Naive thymus-derived CD8-positive, alpha-beta T cell (primary cell): ENCODE results near the gene SPRY2. TPM values are rescaled to one million over a fixed set of nuclear protein-coding genes. Genes with fewer than 3 reads are reported as not detected.
A peak's percentile ranks its signal among the peaks of the same experiment; 100 is the strongest.

Experiments
- ATAC-seq, 2 donors: fragments of 150-1000 bp; cut with Tn5 transposase in 1 of 2; sonication (Bioruptor Pico), chemical (Tn5 transposase) in 1 of 2; 1 replicate in 1 of 2; 2 replicates in 1 of 2; pipeline ENCODE4 v1.10.0; 2021; ENCODE audit warnings: mild to moderate bottlenecking in 2 of 2, moderate library complexity in 2 of 2
- POLR2A ChIA-PET: fragments of 350-600 bp; sonication (Branson Sonifier 250); formaldehyde crosslinking; loops from one replicate; lab custom pipeline; 2021; ENCODE audit warnings: antibody characterized with exemption; lab: Charles Lee
- DNase-seq, 10 donors: peaks; one replicate each; pipeline versions ENCODE4 v3.0.0 to v3.0.0-alpha.2; 2020 to 2022
- H3K27ac Mint-ChIP-seq, 10 donors: one replicate each; pipeline ENCODE4 v1.8.0; 2020 to 2022; ENCODE audit warnings: mild to moderate bottlenecking in 10 of 10, mixed read lengths in 10 of 10, moderate library complexity in 4 of 10, inconsistent platforms in 1 of 10
- H3K27me3 Mint-ChIP-seq, 5 donors: one replicate each; pipeline ENCODE4 v1.8.0; 2021 to 2022; ENCODE audit warnings: mixed read lengths in 5 of 5
- H3K36me3 Mint-ChIP-seq, 3 donors: one replicate each; pipeline ENCODE4 v1.8.0; 2020 to 2022; ENCODE audit warnings: mixed read lengths in 3 of 3, mild to moderate bottlenecking in 2 of 3, inconsistent platforms in 1 of 3
- H3K4me1 Mint-ChIP-seq, 4 donors: one replicate each; pipeline ENCODE4 v1.8.0; 2021 to 2022; ENCODE audit warnings: mixed read lengths in 4 of 4
- H3K4me3 Mint-ChIP-seq, 10 donors: one replicate each; pipeline ENCODE4 v1.8.0; 2020 to 2022; ENCODE audit warnings: mild to moderate bottlenecking in 10 of 10, mixed read lengths in 10 of 10, moderate library complexity in 6 of 10, inconsistent platforms in 1 of 10
- H3K9me3 Mint-ChIP-seq, 9 donors: one replicate each; pipeline ENCODE4 v1.8.0; 2020 to 2022; ENCODE audit warnings: mixed read lengths in 9 of 9, mild to moderate bottlenecking in 3 of 9, inconsistent platforms in 1 of 9, moderate library complexity in 1 of 9
- polyA plus RNA-seq, 3 donors: library from polyadenylated mRNA; unstranded; fragments of 300-500 nt; fragmentation: Illumina TruSeq; gene quantifications; one replicate each; pipeline ENCODE4 v1.2.3, GENCODE V29; 2021
- total RNA-seq, 8 experiments: library from RNA in 2 of 8; stranded (reverse) in 2 of 8; gene quantifications; one replicate each; pipeline ENCODE4 v1.2.3 and lab custom pipeline; 2021 to 2026

SPRY2 gene
- total and polyA plus RNA-seq, 5 experiments from 2014 or later, result 0.41 to 0.72 (median 0.52) TPM; not detected in 1

DNA sequence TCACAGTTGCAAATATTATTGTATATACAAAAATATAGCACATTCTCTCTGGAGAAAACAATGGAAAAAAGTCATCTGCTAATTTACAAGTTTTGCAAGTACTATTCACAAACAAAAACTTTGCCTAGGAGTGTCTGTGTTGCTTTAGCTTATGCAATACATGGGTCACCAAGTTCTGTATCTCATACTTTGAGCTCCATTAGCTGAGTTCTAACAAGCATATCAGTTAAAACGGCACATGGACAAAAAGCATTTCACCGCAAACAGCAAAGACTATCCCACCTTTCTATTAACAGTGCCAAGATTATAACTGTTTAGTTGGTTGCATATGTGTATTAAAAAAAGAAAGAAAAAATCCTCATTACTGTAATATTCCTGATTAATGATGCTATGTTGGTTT lies 4.6 kb downstream of the SPRY2 start:
- peaks cover 0 to 5% (median 4%) of the 10 kb centered on the region in 4 donors for H3K4me1 Mint-ChIP-seq
- peak overlapping the region in 1 of 10 donors; percentile 54 for H3K27ac Mint-ChIP-seq
- H3K9me3 Mint-ChIP-seq, result peaks cover 0 to 3% (median 0%) of the 10 kb centered on the region in 9 donors
- peaks cover 5 to 28% (median 7%) of the 10 kb centered on the region in 5 donors for H3K27me3 Mint-ChIP-seq
- POLR2A ChIA-PET, result no interaction called here
- no peak for DNase-seq
- ATAC-seq, result no peak
- H3K4me3 Mint-ChIP-seq, result peak overlapping the region in 1 of 10 donors; percentile 58
- peaks cover 0 to 3% (median 2%) of the 10 kb centered on the region in 3 donors for H3K36me3 Mint-ChIP-seq

- H3K27me3 Mint-ChIP-seq, result peaks cover 2 to 28% (median 4%) of the 10 kb centered on the region in 5 donors
- H3K4me3 Mint-ChIP-seq, result no peak overlapping the region
- no peaks in the 10 kb centered on the region for H3K4me1 Mint-ChIP-seq
- no peaks in the 10 kb centered on the region for H3K36me3 Mint-ChIP-seq
- POLR2A ChIA-PET, result no interaction called here
- H3K9me3 Mint-ChIP-seq, result peaks cover 0 to 3% (median 0%) of the 10 kb centered on the region in 9 donors
- ATAC-seq (no peak), DNase-seq (no peak)
- no peak overlapping the region for H3K27ac Mint-ChIP-seq
These were observed 6.2 kb downstream of the SPRY2 start for GRCh38 chr13:80334597-80335260.

DNA sequence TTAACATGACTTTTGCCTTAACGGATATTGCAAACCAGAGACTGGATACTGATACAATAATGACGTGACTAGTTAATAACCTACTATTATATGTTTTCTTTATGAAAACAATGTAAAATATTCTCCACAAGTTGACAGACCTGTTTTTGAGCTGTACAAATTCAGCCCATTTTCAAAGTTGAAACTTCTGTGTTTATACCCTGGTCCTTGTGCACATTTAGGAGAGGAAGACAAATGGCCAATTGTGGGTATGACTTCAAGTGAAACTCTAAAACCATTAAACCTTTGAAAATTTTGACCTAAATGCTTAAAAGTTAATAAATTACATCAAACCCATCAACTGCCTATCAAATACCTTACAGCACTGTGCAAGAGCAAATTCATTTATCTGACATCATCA lies 8.9 kb downstream of the SPRY2 start:
- H3K4me3 Mint-ChIP-seq, result no peak overlapping the region
- POLR2A ChIA-PET, result no interaction called here
- H3K27ac Mint-ChIP-seq, result no peak overlapping the region

DNA sequence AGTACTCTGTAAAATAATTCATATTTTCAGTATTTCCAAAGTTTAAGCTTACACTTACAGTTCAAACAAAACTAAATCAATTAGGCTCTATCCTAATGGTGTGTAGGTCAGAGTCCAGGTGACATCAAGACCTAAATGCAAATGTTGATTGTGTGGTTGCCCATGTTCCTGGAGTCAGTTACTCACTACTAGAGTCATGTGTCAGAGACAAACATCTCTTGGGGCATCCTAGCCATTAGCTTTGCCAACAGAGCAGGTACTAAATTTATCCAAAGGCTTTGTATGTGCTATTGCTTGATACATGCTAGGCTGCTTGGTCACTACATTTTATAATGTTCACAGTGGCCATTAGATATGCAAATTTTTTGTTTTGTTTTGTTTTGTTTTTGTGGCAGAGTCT lies 11.7 kb downstream of the SPRY2 start:
- Mint-ChIP-seq H3K9me3 (peaks cover 0 to 1% (median 0%) of the 10 kb centered on the region in 9 donors), H3K36me3 (no peaks in the 10 kb centered on the region), H3K4me1 (no peaks in the 10 kb centered on the region), H3K27me3 (peaks cover 0 to 12% (median 2%) of the 10 kb centered on the region in 5 donors), H3K4me3 (no peak overlapping the region), H3K27ac (no peak overlapping the region)
- ATAC-seq (no peak), DNase-seq (no peak)
- POLR2A ChIA-PET, result no interaction called here

More for the DNA sequence above, 8.9 kb downstream of the SPRY2 start:
- H3K9me3 Mint-ChIP-seq, result peaks cover 0 to 3% (median 0%) of the 10 kb centered on the region in 9 donors
- DNase-seq (no peak), ATAC-seq (no peak)
- H3K36me3 Mint-ChIP-seq, result no peaks in the 10 kb centered on the region
- no peaks in the 10 kb centered on the region for H3K4me1 Mint-ChIP-seq
- H3K27me3 Mint-ChIP-seq, result peaks cover 2 to 19% (median 5%) of the 10 kb centered on the region in 5 donors

DNA sequence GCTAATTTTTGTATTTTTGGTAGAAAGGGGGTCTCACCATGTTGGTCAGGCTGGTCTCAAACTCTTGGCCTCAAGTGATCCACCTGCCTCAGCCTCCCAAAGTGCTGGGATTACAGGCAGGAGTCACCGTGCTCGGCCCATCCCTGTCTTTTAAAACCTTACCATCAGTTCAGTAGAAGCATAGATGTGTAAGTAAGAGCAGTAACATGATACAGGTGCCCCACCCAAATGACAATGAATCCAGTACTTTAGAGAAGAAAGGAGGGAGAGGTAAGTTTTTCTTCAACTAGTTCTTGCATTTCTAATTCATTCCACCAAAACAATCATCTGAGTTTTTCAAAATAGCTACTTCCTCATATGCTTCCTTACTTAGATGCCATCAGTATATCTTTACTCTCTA lies 21.9 kb downstream of the SPRY2 start:
- peaks cover 0 to 6% (median 2%) of the 10 kb centered on the region in 5 donors for H3K27me3 Mint-ChIP-seq
- POLR2A ChIA-PET, result no interaction called here
- H3K4me1 Mint-ChIP-seq, result no peaks in the 10 kb centered on the region
- H3K9me3 Mint-ChIP-seq, result peaks cover 0 to 4% (median 0%) of the 10 kb centered on the region in 9 donors
- H3K36me3 Mint-ChIP-seq, result no peaks in the 10 kb centered on the region
- no peak for DNase-seq
- H3K4me3 Mint-ChIP-seq, result no peak overlapping the region
- ATAC-seq, result no peak
- H3K27ac Mint-ChIP-seq, result no peak overlapping the region

DNA sequence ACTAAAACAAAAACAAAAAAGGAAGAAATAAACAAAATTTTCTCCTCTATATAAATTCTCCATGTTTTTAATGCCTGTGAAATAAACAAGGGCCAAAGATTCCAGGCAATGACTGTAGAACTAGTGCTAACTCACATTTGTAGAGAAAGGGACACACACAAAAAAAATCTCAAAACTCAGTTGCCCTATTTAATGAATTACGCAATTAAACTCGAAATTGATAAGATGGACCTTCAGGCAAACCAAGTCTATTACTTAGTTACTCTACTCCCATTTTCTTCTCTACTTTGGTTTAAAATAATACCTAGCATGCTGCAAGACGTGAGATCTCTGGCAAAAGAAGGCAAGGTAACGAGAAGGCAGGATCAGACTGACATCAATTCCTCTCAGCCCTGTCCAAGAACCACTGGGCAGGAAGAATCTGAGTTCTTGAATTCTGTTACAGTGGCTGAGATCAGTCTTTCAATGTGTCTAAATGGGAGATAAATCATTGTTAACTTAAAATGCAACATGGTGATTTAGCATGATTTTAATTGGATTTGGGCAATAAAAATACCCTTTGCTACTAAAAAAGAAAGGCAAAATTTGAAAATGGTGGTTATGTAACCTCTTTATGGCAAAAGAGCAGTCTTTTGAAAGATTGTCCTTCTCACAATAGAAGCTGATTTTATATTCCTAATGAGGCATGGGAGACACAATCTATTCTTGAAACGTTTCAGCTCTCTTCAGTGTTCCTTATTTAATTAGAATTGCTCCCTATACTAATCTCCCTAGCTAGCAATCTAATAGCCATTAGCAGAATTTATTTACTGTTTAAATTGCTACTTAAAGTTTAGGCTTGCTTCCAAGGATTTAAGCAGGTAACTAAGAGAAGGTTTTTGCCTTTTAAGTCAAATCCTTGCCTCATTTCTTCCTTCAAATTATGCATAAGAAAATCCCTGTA lies 25.9 kb downstream of the SPRY2 start:
- Mint-ChIP-seq H3K9me3 (peaks cover 0 to 2% (median 0%) of the 10 kb centered on the region in 9 donors), H3K4me1 (no peaks in the 10 kb centered on the region), H3K27me3 (peaks cover 0 to 3% (median 0%) of the 10 kb centered on the region in 5 donors), H3K27ac (no peak overlapping the region), H3K4me3 (no peak overlapping the region), H3K36me3 (no peaks in the 10 kb centered on the region)
- POLR2A ChIA-PET, result no interaction called here
- DNase-seq (no peak), ATAC-seq (no peak)

GRCh38 chr13:80313668-80314256 lies 27.2 kb downstream of the SPRY2 start:
- H3K4me1 Mint-ChIP-seq, result no peaks in the 10 kb centered on the region
- no peaks in the 10 kb centered on the region for H3K9me3 Mint-ChIP-seq
- no peaks in the 10 kb centered on the region for H3K36me3 Mint-ChIP-seq
- no peak for DNase-seq
- H3K27ac Mint-ChIP-seq, result no peak overlapping the region
- no peak overlapping the region for H3K4me3 Mint-ChIP-seq
- H3K27me3 Mint-ChIP-seq, result peaks cover 0 to 3% (median 0%) of the 10 kb centered on the region in 5 donors
- POLR2A ChIA-PET, result no interaction called here
- no peak for ATAC-seq

- H3K9me3 Mint-ChIP-seq, result no peaks in the 10 kb centered on the region
- H3K27me3 Mint-ChIP-seq, result peaks cover 0 to 3% (median 0%) of the 10 kb centered on the region in 5 donors
- no peak for ATAC-seq
- H3K36me3 Mint-ChIP-seq, result no peaks in the 10 kb centered on the region
- no peak overlapping the region for H3K4me3 Mint-ChIP-seq
- H3K4me1 Mint-ChIP-seq, result no peaks in the 10 kb centered on the region
- POLR2A ChIA-PET, result no interaction called here
- DNase-seq, result no peak
- no peak overlapping the region for H3K27ac Mint-ChIP-seq
These were observed 28.0 kb downstream of the SPRY2 start for GRCh38 chr13:80312967-80313366.

GRCh38 chr13:80312012-80312704 lies 28.8 kb downstream of the SPRY2 start:
- Mint-ChIP-seq H3K4me1 (no peaks in the 10 kb centered on the region), H3K27me3 (peaks cover 0 to 3% (median 0%) of the 10 kb centered on the region in 5 donors), H3K36me3 (no peaks in the 10 kb centered on the region), H3K27ac (no peak overlapping the region), H3K9me3 (no peaks in the 10 kb centered on the region), H3K4me3 (no peak overlapping the region)
- ATAC-seq (no peak), DNase-seq (no peak)
- POLR2A ChIA-PET, result no interaction called here

DNA sequence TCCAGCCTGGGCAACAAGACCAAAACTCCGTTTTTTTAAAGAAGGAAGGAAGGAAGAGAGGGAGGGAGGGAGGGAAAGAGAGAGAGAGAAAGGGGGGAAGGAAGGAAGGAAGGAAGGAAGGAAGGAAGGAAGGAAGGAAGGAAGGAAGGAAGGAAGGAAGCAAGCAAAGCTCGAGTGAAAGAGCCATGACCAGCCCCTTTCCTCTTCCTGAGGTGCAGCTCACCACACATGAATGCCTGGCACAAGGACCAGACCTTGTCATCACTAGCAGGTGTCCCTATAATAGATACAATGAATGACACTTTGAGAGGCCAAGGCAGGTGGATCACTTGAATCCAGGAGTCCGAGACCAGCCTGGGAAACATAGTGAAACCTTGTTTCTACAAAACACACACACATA lies 31.0 kb downstream of the SPRY2 start:
- Mint-ChIP-seq H3K9me3 (no peaks in the 10 kb centered on the region), H3K27ac (no peak overlapping the region), H3K36me3 (no peaks in the 10 kb centered on the region), H3K27me3 (peaks cover 0 to 3% (median 0%) of the 10 kb centered on the region in 5 donors), H3K4me3 (no peak overlapping the region), H3K4me1 (no peaks in the 10 kb centered on the region)
- DNase-seq (no peak), ATAC-seq (no peak)
- POLR2A ChIA-PET, result no interaction called here

GRCh38 chr13:80307401-80307987 lies 33.4 kb downstream of the SPRY2 start:
- Mint-ChIP-seq H3K36me3 (no peaks in the 10 kb centered on the region), H3K27ac (no peak overlapping the region), H3K27me3 (peaks cover 0 to 4% (median 0%) of the 10 kb centered on the region in 5 donors), H3K9me3 (peaks cover 0 to 3% (median 0%) of the 10 kb centered on the region in 9 donors), H3K4me1 (no peaks in the 10 kb centered on the region), H3K4me3 (no peak overlapping the region)
- ATAC-seq (no peak), DNase-seq (no peak)
- POLR2A ChIA-PET, result no interaction called here

DNA sequence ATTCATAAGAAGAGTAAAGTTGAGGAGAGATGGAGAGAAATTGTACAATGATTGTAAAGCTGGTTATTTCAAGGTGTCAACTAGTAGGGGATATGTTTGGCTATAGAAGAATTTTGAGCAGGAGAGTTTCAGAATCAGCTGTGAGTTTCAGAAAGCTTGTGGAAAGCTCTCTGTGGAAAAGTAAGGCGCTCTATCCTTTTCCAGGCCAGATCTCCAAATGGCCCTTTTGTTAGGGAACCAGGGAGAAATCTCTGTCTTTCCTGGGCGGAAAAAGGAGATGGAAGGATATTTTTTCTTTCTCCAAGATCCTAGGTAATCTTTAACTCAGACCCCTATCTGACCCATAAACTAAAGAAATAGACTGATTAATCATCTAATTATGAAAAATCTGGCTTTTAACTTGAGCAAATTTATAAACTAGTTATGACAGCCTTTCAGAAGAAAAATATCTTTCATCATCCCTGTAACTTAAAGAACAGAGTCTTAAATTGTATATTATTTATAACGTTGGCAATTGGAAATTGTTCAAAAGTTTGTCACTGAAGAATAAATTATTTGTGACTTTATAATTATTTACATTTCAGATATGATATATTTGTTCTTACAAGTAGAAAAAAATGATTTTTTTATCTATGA lies 34.5 kb downstream of the SPRY2 start:
- ATAC-seq, result no peak
- H3K27ac Mint-ChIP-seq, result no peak overlapping the region
- H3K9me3 Mint-ChIP-seq, result peaks cover 0 to 3% (median 0%) of the 10 kb centered on the region in 9 donors
- DNase-seq, result no peak
- H3K4me1 Mint-ChIP-seq, result no peaks in the 10 kb centered on the region
- H3K4me3 Mint-ChIP-seq, result no peak overlapping the region
- peaks cover 0 to 4% (median 0%) of the 10 kb centered on the region in 5 donors for H3K27me3 Mint-ChIP-seq
- POLR2A ChIA-PET, result no interaction called here
- no peaks in the 10 kb centered on the region for H3K36me3 Mint-ChIP-seq
